Measurements from ENCODE around the gene SOCS6. TPM values are rescaled to one million over a fixed set of nuclear protein-coding genes. Genes with fewer than 3 reads are reported as not detected.

The SOCS6 gene
- polyA plus RNA-seq, 2 donors = 6.7 to 12.7 TPM

DNA sequence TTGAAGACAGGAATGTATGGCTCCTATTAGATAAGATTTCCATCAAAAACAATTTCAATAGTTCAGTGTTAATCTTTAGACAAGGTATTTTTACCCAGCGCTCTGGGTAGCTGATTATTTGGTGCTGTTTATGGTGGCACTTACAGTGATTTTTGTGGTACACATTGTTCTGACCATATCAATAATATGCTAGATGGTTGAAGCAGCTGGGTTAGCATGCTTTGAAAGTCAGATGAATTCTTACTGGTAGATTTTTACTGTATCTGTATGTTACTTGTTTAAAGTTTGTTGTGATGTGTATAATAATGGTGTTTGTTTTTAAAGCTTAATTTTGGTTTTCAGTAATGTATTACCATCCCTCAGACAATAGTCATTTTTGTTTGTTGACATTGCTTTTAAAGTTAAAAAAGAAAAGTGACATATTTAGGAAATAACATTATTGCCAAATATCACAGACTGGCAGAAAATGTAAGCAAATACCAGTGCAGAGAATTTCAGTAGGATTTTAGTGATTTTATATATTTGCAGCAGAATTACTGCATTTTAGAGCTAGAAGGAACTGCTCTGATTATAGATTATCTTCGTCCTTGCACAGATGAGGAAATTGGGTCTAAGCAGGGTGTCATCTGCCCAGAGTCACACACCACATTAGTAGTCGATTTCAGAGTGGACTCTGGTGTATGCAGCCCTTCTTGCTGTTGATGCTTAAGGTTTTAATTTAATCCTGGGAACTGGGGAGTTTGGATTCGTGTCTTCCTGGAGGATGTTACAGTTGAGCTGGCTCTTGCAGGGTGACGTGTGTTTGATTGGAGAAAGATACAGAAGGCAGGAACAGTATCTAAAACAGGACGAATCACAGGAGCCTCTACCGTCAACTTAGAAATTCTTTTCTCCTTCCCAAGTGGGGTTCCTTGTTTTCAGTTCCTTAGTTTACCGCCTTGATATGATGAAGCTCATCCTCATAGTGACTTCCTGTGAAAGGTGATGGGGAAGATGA is 6.6 kb downstream of the SOCS6 start:
- no peaks in the 10 kb centered on the region for H3K9me3 ChIP-seq (ENCODE audit: control insufficient read depth in 2 of 2, insufficient read depth in 1 of 2, low read depth in 1 of 2, low read length in 1 of 2)
- no peak overlapping the region for H3K4me3 ChIP-seq (ENCODE audit: low read depth in 1 of 2, low read length in 2 of 2)
- WGBS, 2 donors = 60 to 61% methylated on average over 8 of the region's 8 CpGs

DNA sequence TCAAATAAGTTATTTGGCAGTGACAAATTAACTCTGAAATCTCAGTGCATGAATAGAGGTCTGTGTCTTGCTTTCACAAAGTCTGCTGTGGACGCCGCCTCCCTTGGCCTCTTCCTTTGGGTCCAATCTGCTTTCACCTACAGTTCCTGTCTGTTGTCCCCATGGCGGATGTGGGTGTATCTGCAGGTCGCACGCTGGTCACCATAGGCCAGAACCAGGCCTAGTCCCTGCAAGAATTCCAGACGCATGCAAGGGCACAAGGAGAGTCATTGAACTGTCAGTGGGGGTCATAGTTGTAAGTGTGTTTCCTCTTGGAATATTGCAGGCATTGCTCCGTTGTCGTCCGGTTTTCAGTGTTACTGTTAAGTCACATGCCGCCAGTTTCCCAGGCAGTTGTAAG is 7.4 kb downstream of the SOCS6 start:
- peak overlapping the region in 1 of 2 donors; percentile 40 for H3K27ac ChIP-seq (ENCODE audit: low read depth in 2 of 2, low read length in 1 of 2)
- peaks cover 2 to 10% of the 10 kb centered on the region in 2 donors for H3K4me1 ChIP-seq (ENCODE audit: control insufficient read depth in 2 of 2, insufficient read depth in 2 of 2, low read length in 1 of 2)
- WGBS, 2 donors = 80 to 81% methylated on average over 10 of the region's 10 CpGs
- no peaks in the 10 kb centered on the region for H3K36me3 ChIP-seq (ENCODE audit: control insufficient read depth in 2 of 2, insufficient read depth in 2 of 2, low read length in 1 of 2)
- no peaks in the 10 kb centered on the region for H3K9me3 ChIP-seq (ENCODE audit: control insufficient read depth in 2 of 2, insufficient read depth in 1 of 2, low read depth in 1 of 2, low read length in 1 of 2)
- no peak overlapping the region for H3K4me3 ChIP-seq (ENCODE audit: low read depth in 1 of 2, low read length in 2 of 2)
- H3K27me3 ChIP-seq (ENCODE audit: control insufficient read depth in 1 of 2, insufficient read depth in 2 of 2, low read length in 2 of 2) = no peaks in the 10 kb centered on the region

More for the DNA sequence above, 6.6 kb downstream of the SOCS6 start:
- Histone ChIP-seq H3K4me1 (ENCODE audit: control insufficient read depth in 2 of 2, insufficient read depth in 2 of 2, low read length in 1 of 2) (peaks cover 2 to 14% of the 10 kb centered on the region in 2 donors), H3K27me3 (ENCODE audit: control insufficient read depth in 1 of 2, insufficient read depth in 2 of 2, low read length in 2 of 2) (no peaks in the 10 kb centered on the region), H3K27ac (ENCODE audit: low read depth in 2 of 2, low read length in 1 of 2) (no peak overlapping the region), H3K36me3 (ENCODE audit: control insufficient read depth in 2 of 2, insufficient read depth in 2 of 2, low read length in 1 of 2) (no peaks in the 10 kb centered on the region)

DNA sequence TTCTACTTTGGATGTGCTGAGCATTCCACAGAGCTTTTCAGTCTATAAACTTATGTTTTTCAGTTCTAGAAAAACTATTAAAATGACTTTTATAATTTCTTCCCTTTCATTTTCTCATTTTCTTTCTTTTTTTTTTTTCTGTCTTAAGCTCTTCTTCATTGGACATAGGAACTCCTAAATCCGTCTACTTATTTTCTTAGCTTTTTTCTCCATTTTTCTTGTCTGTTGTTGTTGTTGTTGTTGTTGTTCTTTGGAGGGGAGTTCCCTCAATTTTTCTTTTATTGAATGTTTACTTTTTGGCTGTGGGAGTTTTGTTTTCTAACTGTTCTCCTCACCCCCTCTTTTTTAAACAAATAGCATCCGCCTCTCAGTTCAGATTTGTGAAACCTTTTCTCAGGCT is 7.9 kb downstream of the SOCS6 start:
- WGBS, 2 donors = 85 to 93% methylated on average over 2 of the region's 2 CpGs
- Histone ChIP-seq H3K4me3 (ENCODE audit: low read depth in 1 of 2, low read length in 2 of 2) (no peak overlapping the region), H3K9me3 (ENCODE audit: control insufficient read depth in 2 of 2, insufficient read depth in 1 of 2, low read depth in 1 of 2, low read length in 1 of 2) (no peaks in the 10 kb centered on the region), H3K27ac (ENCODE audit: low read depth in 2 of 2, low read length in 1 of 2) (no peak overlapping the region), H3K36me3 (ENCODE audit: control insufficient read depth in 2 of 2, insufficient read depth in 2 of 2, low read length in 1 of 2) (no peaks in the 10 kb centered on the region), H3K4me1 (ENCODE audit: control insufficient read depth in 2 of 2, insufficient read depth in 2 of 2, low read length in 1 of 2) (peaks cover 3 to 10% of the 10 kb centered on the region in 2 donors), H3K27me3 (ENCODE audit: control insufficient read depth in 1 of 2, insufficient read depth in 2 of 2, low read length in 2 of 2) (no peaks in the 10 kb centered on the region)

DNA sequence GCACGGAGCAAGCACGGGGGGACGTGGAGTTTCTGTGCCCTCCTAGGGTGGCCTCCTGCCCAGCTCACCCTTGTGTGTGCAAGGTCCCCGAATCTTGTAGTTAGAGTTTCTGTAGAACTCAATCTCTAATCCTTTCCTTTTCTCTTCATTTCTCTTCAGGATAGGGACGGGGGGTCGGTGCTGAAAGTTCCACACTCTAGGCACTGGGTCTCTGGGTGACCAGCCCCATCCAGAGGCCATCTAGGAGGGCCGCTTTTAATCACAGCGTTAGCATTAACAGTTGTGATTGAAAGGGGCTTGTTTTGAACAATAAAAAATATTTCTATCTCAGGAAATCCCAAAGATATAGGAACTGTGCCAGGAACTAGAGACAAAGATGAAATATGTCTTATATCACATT is 10.5 kb downstream of the SOCS6 start:
- no peaks in the 10 kb centered on the region for H3K36me3 ChIP-seq (ENCODE audit: control insufficient read depth in 2 of 2, insufficient read depth in 2 of 2, low read length in 1 of 2)
- H3K4me1 ChIP-seq (ENCODE audit: control insufficient read depth in 2 of 2, insufficient read depth in 2 of 2, low read length in 1 of 2) = peaks cover 4 to 7% of the 10 kb centered on the region in 2 donors
- no peaks in the 10 kb centered on the region for H3K27me3 ChIP-seq (ENCODE audit: control insufficient read depth in 1 of 2, insufficient read depth in 2 of 2, low read length in 2 of 2)
- no peak overlapping the region for H3K4me3 ChIP-seq (ENCODE audit: low read depth in 1 of 2, low read length in 2 of 2)
- no peak overlapping the region for H3K27ac ChIP-seq (ENCODE audit: low read depth in 2 of 2, low read length in 1 of 2)
- WGBS, 2 donors = 75 to 79% methylated on average over 8 of the region's 8 CpGs
- no peaks in the 10 kb centered on the region for H3K9me3 ChIP-seq (ENCODE audit: control insufficient read depth in 2 of 2, insufficient read depth in 1 of 2, low read depth in 1 of 2, low read length in 1 of 2)

DNA sequence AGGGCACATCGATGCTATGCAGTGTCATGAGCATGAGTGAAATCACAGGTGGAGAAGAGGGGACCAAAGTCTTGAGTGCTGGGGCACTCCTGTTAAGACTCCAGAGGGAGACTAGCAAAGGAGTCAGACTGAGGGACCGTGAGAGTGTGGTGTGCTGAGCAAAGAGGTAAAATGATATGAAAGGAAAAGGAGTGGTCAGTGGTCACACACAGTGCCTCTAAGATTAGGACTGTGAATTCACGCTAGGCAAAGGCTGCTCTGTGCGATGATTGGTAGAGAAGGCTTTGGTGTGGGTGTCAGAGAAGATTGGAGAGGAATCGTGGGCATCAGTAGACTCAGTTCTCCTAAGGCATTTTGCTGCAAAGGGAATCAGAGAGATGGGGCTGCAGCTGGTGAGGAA is 12.8 kb downstream of the SOCS6 start:
- no peaks in the 10 kb centered on the region for H3K36me3 ChIP-seq (ENCODE audit: control insufficient read depth in 2 of 2, insufficient read depth in 2 of 2, low read length in 1 of 2)
- no peak overlapping the region for H3K27ac ChIP-seq (ENCODE audit: low read depth in 2 of 2, low read length in 1 of 2)
- 86 to 92% methylated on average over 5 of the region's 5 CpGs for WGBS, 2 donors
- H3K9me3 ChIP-seq (ENCODE audit: control insufficient read depth in 2 of 2, insufficient read depth in 1 of 2, low read depth in 1 of 2, low read length in 1 of 2) = no peaks in the 10 kb centered on the region
- H3K4me3 ChIP-seq (ENCODE audit: low read depth in 1 of 2, low read length in 2 of 2) = no peak overlapping the region
- peaks cover 2 to 4% of the 10 kb centered on the region in 2 donors for H3K4me1 ChIP-seq (ENCODE audit: control insufficient read depth in 2 of 2, insufficient read depth in 2 of 2, low read length in 1 of 2)
- no peaks in the 10 kb centered on the region for H3K27me3 ChIP-seq (ENCODE audit: control insufficient read depth in 1 of 2, insufficient read depth in 2 of 2, low read length in 2 of 2)

DNA sequence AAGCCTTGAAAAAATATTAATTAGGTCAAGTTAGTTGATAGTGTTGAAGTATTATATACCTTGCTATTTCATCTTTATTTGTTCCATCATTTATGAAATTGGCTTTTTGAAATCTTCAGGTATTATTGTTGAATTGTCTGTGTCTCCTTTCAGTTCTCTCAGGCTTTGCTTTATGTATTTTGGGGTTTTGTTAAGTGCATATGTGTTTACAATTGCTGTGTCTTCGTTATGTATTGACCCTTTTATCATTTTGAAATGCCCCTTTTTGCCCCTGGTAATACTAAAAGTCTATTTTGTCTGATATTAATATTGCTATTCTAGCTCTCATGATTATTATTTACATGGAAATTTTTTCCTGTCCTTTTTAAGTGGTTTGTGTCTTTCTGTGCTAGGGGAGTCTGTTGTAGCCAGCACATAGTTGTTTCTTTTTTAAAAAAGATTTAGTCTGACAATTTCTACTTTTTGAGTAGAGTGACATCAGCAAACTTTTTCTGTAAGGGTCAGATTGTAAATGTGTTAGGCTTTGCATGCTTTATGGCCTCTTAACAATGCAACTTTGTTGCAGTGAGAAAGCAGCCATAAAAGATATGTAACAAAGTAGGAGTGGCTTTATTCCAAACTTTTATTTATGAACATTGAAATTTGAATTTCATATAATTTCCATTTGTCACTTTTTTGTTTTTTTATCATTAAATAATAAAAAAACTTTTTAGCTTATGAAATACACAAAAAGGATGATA is 19.9 kb downstream of the SOCS6 start:
- H3K4me1 ChIP-seq (ENCODE audit: control insufficient read depth in 2 of 2, insufficient read depth in 2 of 2, low read length in 1 of 2) = no peaks in the 10 kb centered on the region
- 88 to 93% methylated on average over 1 of the region's 1 CpG for WGBS, 2 donors

DNA sequence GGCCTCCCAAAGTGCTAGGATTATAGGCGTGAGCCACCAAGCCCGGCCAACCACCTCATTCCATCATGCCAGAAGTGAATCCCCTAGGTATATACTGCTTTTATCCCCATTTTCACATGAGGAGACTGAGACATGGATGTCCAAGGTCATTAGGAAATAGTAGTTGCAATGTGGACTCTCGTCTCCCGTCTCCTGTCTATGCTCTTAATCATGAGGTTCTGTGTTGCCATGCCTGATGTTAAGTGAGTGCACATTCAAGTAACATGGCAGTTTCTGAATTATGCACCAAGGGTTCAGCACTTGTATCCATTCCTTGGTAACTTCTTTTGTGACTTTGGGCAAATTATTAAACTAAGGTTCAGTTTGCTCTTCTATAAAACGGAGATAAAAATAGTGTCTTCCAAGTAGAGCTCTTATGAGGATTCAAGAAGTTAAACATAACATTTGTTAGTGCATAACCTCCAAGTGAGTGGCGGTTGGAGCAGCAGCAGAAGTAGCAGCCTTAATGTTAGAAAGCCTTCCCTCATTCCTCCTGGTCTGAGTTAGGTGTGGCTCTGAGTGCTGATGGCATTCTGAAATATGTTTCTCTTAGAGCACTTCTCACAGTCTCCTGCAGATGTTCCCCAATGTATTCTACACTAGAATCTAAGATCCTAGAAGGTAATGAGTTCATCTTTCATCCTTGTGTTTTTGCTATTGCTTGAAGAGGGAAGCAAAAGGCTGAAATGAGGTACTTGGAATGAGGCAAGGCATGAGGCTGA is 21.9 kb downstream of the SOCS6 start:
- H3K27ac ChIP-seq (ENCODE audit: low read depth in 2 of 2, low read length in 1 of 2) = no peak overlapping the region
- H3K4me1 ChIP-seq (ENCODE audit: control insufficient read depth in 2 of 2, insufficient read depth in 2 of 2, low read length in 1 of 2) = no peaks in the 10 kb centered on the region
- no peaks in the 10 kb centered on the region for H3K27me3 ChIP-seq (ENCODE audit: control insufficient read depth in 1 of 2, insufficient read depth in 2 of 2, low read length in 2 of 2)
- WGBS, 2 donors = 91 to 94% methylated on average over 6 of the region's 6 CpGs
- no peak overlapping the region for H3K4me3 ChIP-seq (ENCODE audit: low read depth in 1 of 2, low read length in 2 of 2)
- no peaks in the 10 kb centered on the region for H3K36me3 ChIP-seq (ENCODE audit: control insufficient read depth in 2 of 2, insufficient read depth in 2 of 2, low read length in 1 of 2)
- no peaks in the 10 kb centered on the region for H3K9me3 ChIP-seq (ENCODE audit: control insufficient read depth in 2 of 2, insufficient read depth in 1 of 2, low read depth in 1 of 2, low read length in 1 of 2)

More for the DNA sequence above, 19.9 kb downstream of the SOCS6 start:
- H3K4me3 ChIP-seq (ENCODE audit: low read depth in 1 of 2, low read length in 2 of 2) = no peak overlapping the region
- H3K9me3 ChIP-seq (ENCODE audit: control insufficient read depth in 2 of 2, insufficient read depth in 1 of 2, low read depth in 1 of 2, low read length in 1 of 2) = no peaks in the 10 kb centered on the region
- no peak overlapping the region for H3K27ac ChIP-seq (ENCODE audit: low read depth in 2 of 2, low read length in 1 of 2)
- no peaks in the 10 kb centered on the region for H3K27me3 ChIP-seq (ENCODE audit: control insufficient read depth in 1 of 2, insufficient read depth in 2 of 2, low read length in 2 of 2)
- H3K36me3 ChIP-seq (ENCODE audit: control insufficient read depth in 2 of 2, insufficient read depth in 2 of 2, low read length in 1 of 2) = no peaks in the 10 kb centered on the region

DNA sequence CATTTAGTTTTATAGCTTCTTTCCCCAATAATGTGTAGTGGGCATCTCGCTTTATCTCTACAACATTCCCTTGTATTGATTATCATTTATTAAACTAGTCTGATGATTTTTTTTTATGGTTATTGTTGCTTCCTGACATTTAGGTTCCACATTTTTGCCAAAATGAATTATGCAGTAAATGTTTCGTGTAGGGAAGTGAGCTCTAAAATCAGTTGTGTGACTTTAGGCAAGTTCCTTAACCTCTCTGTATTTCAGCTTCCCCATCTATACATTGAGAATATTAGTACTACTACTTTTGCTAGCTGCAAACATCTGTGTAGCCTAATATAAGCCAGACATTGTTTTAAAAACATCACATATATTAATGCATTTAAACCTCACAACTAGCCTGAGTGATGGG is 22.9 kb downstream of the SOCS6 start:
- WGBS, 2 donors = 70 to 77% methylated on average over 2 of the region's 2 CpGs
- no peaks in the 10 kb centered on the region for H3K9me3 ChIP-seq (ENCODE audit: control insufficient read depth in 2 of 2, insufficient read depth in 1 of 2, low read depth in 1 of 2, low read length in 1 of 2)
- H3K4me1 ChIP-seq (ENCODE audit: control insufficient read depth in 2 of 2, insufficient read depth in 2 of 2, low read length in 1 of 2) = no peaks in the 10 kb centered on the region
- H3K27me3 ChIP-seq (ENCODE audit: control insufficient read depth in 1 of 2, insufficient read depth in 2 of 2, low read length in 2 of 2) = no peaks in the 10 kb centered on the region
- H3K36me3 ChIP-seq (ENCODE audit: control insufficient read depth in 2 of 2, insufficient read depth in 2 of 2, low read length in 1 of 2) = no peaks in the 10 kb centered on the region
- H3K4me3 ChIP-seq (ENCODE audit: low read depth in 1 of 2, low read length in 2 of 2) = no peak overlapping the region
- no peak overlapping the region for H3K27ac ChIP-seq (ENCODE audit: low read depth in 2 of 2, low read length in 1 of 2)

DNA sequence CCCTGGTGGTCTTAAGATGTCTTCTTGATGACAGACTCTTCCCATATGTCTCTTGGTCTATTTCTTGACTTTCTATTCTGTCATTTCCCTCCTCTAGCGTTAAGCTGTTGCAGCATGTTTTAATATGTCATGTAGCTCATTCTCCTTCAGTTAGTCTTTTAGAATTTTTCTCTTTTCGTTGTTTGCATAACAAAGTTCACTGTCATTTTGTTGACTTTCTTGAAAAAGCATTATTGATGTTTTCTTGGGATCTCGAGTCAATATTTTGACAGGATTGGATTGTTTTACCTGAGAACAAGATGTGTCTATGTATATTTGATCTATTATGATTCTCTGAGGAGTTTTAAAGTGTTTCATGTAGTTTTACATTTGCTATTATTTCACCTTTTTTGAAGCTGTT is 24.8 kb downstream of the SOCS6 start:
- no peaks in the 10 kb centered on the region for H3K36me3 ChIP-seq (ENCODE audit: control insufficient read depth in 2 of 2, insufficient read depth in 2 of 2, low read length in 1 of 2)
- no peak overlapping the region for H3K27ac ChIP-seq (ENCODE audit: low read depth in 2 of 2, low read length in 1 of 2)
- no peaks in the 10 kb centered on the region for H3K9me3 ChIP-seq (ENCODE audit: control insufficient read depth in 2 of 2, insufficient read depth in 1 of 2, low read depth in 1 of 2, low read length in 1 of 2)
- no peak overlapping the region for H3K4me3 ChIP-seq (ENCODE audit: low read depth in 1 of 2, low read length in 2 of 2)
- H3K27me3 ChIP-seq (ENCODE audit: control insufficient read depth in 1 of 2, insufficient read depth in 2 of 2, low read length in 2 of 2) = no peaks in the 10 kb centered on the region
- 72 to 78% methylated on average over 3 of the region's 3 CpGs for WGBS, 2 donors
- H3K4me1 ChIP-seq (ENCODE audit: control insufficient read depth in 2 of 2, insufficient read depth in 2 of 2, low read length in 1 of 2) = no peaks in the 10 kb centered on the region
